NK-92 (cell line): ENCODE results near the gene ATG5.
"Not testable (repeated sequence)": the region's sequence is repeated elsewhere in the genome, so short reads cannot be mapped to it uniquely, and the experiment has no call there.

Source experiments
- DNase-seq: peaks from one replicate; lab custom pipeline; 2025; ENCODE audit not compliant: unreplicated experiment; lab: John Stamatoyannopoulos, UW

The ATG5 gene

GRCh38 chr6:106160189-106160588 is 165.4 kb downstream of the ATG5 start:
- DNase-seq = no peak

- no peak for DNase-seq
Observed at GRCh38 chr6:106159531-106159940, 166.0 kb downstream of the ATG5 start.

GRCh38 chr6:106158816-106159215 is 166.7 kb downstream of the ATG5 start:
- no peak for DNase-seq

- no peak for DNase-seq
Observed at GRCh38 chr6:106156863-106157262, 168.7 kb downstream of the ATG5 start.

- no peak for DNase-seq
Observed at GRCh38 chr6:106156413-106156812, 169.1 kb downstream of the ATG5 start.

GRCh38 chr6:106155219-106155830 is 170.2 kb downstream of the ATG5 start:
- no peak for DNase-seq

- no peak for DNase-seq
Observed at GRCh38 chr6:106154326-106154725, 171.2 kb downstream of the ATG5 start.

- DNase-seq = no peak
Observed at GRCh38 chr6:106152952-106153351, 172.6 kb downstream of the ATG5 start.

GRCh38 chr6:106152476-106152875 is 173.1 kb downstream of the ATG5 start:
- DNase-seq = not testable (repeated sequence)

- DNase-seq = no peak
Observed at GRCh38 chr6:106149472-106150069, 176.0 kb downstream of the ATG5 start.

- DNase-seq = no peak
Observed at GRCh38 chr6:106147476-106147875, 178.1 kb downstream of the ATG5 start.

GRCh38 chr6:106146852-106147351 is 178.7 kb downstream of the ATG5 start:
- no peak for DNase-seq

- DNase-seq = no peak
Observed at GRCh38 chr6:106145741-106146227, 179.8 kb downstream of the ATG5 start.

GRCh38 chr6:106145144-106145543 is 180.4 kb downstream of the ATG5 start:
- no peak for DNase-seq

- no peak for DNase-seq
Observed at GRCh38 chr6:106143665-106144064, 181.9 kb downstream of the ATG5 start.

GRCh38 chr6:106142876-106143431 is 182.6 kb downstream of the ATG5 start:
- no peak for DNase-seq

- peak; percentile 14 for DNase-seq
Observed at GRCh38 chr6:106141441-106142237, 183.9 kb downstream of the ATG5 start.

GRCh38 chr6:106138151-106138550 is 187.4 kb downstream of the ATG5 start:
- no peak for DNase-seq

- no peak for DNase-seq
Observed at GRCh38 chr6:106136845-106137244, 188.7 kb downstream of the ATG5 start.

GRCh38 chr6:106135911-106136571 is 189.5 kb downstream of the ATG5 start:
- DNase-seq = no peak
